Neural cell (in vitro differentiated cells): ENCODE measurements around the gene RPL27A.

Experiments
- EP300 ChIP-seq: fragments of 450-650 bp; conservative IDR thresholded peaks from 2 replicates; pipeline ENCODE4 v1.6.1; 2014; ENCODE audit warnings: antibody characterized with exemption, mild to moderate bottlenecking, moderate library complexity; ENCODE audit not compliant: poor library complexity, severe bottlenecking
- EZH2 ChIP-seq: fragments of 200-600, 300-800 bp; shearing (Covaris generic), sonication (generic); IDR thresholded peaks from 2 replicates; pipeline ENCODE4 v1.6.1; 2014; ENCODE audit warnings: antibody characterized with exemption, low read length, borderline replicate concordance, mild to moderate bottlenecking; ENCODE audit not compliant: insufficient read depth, poor library complexity, severe bottlenecking
- POLR2AphosphoS5 ChIP-seq: IDR thresholded peaks from 2 replicates; pipeline ENCODE4 v1.6.1; 2012
- TF ChIP-seq, protein P1 (sequence below): fragments of 450-650 bp; IDR thresholded peaks from 2 replicates; pipeline ENCODE4 v1.5.1; 2014; ENCODE audit warnings: antibody characterized with exemption, mild to moderate bottlenecking, moderate library complexity; ENCODE audit not compliant: poor library complexity, severe bottlenecking

DNA sequence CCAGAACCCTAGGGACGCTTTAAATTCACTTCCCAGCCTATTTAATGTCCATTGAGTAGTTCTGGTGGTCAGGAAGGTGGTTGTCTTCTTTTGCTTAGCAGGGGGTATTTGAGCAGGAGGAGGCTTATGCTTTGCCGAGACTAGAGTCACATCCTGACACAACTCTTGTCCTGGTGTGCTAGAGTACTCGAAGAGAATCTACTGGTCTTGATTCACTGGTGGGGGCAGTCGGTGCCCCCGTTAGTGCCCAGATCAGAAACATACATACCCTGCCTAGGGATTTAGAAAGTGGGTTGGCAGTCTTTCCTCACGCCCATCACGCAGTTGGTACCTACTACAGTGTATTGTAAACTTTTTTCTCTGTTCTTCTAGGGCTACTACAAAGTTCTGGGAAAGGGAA lies 2.7 kb downstream of the RPL27A start:
- TF ChIP-seq, protein P1, sequence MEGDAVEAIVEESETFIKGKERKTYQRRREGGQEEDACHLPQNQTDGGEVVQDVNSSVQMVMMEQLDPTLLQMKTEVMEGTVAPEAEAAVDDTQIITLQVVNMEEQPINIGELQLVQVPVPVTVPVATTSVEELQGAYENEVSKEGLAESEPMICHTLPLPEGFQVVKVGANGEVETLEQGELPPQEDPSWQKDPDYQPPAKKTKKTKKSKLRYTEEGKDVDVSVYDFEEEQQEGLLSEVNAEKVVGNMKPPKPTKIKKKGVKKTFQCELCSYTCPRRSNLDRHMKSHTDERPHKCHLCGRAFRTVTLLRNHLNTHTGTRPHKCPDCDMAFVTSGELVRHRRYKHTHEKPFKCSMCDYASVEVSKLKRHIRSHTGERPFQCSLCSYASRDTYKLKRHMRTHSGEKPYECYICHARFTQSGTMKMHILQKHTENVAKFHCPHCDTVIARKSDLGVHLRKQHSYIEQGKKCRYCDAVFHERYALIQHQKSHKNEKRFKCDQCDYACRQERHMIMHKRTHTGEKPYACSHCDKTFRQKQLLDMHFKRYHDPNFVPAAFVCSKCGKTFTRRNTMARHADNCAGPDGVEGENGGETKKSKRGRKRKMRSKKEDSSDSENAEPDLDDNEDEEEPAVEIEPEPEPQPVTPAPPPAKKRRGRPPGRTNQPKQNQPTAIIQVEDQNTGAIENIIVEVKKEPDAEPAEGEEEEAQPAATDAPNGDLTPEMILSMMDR = no peak
- TF ChIP-seq EP300 = no peak
- no peak for TF ChIP-seq EZH2
- no peak for TF ChIP-seq POLR2AphosphoS5
